Loucy (cell line): ENCODE data around the gene CLSTN2.

Experiments
- H2AFZ ChIP-seq: fragments of 200-600 bp; sonication (generic); 2 replicates; pipeline ENCODE4 v1.6.0; 2016; ENCODE audit warnings: antibody characterized with exemption, mild to moderate bottlenecking, low read length, moderate library complexity
- H3F3A ChIP-seq: fragments of 200-600 bp; 2 replicates; pipeline ENCODE4 v1.6.0; 2016; ENCODE audit warnings: antibody characterized with exemption, low read depth, mild to moderate bottlenecking
- H3K27me3 ChIP-seq: fragments of 200-600 bp; sonication (generic); 2 replicates; pipeline ENCODE4 v1.6.1; 2014; ENCODE audit warnings: low read length, mild to moderate bottlenecking; ENCODE audit not compliant: insufficient read depth, poor library complexity, severe bottlenecking
- H3K36me3 ChIP-seq: fragments of 200-600 bp; sonication (generic); 2 replicates; pipeline ENCODE4 v1.6.1; 2016; ENCODE audit warnings: low read length; ENCODE audit not compliant: insufficient read depth
- H3K4me1 ChIP-seq: fragments of 200-600 bp; sonication (generic); 2 replicates; pipeline ENCODE4 v1.5.1; 2014; ENCODE audit warnings: low read length, mild to moderate bottlenecking; ENCODE audit not compliant: insufficient read depth, poor library complexity, severe bottlenecking
- H3K4me2 ChIP-seq: fragments of 200-600 bp; sonication (generic); 2 replicates; pipeline ENCODE4 v1.6.0; 2014; ENCODE audit warnings: antibody characterized with exemption, low read length, low read depth, mild to moderate bottlenecking; ENCODE audit not compliant: poor library complexity, severe bottlenecking
- H3K4me3 ChIP-seq: fragments of 200-600 bp; sonication (generic); 2 replicates; pipeline ENCODE4 v1.5.1; 2014; ENCODE audit warnings: low read length, mild to moderate bottlenecking, mixed read lengths; ENCODE audit not compliant: poor library complexity, severe bottlenecking
- H3K79me2 ChIP-seq: fragments of 200-600 bp; sonication (generic); 2 replicates; pipeline ENCODE4 v1.6.1; 2014; ENCODE audit warnings: low read length; ENCODE audit not compliant: insufficient read depth
- H3K9ac ChIP-seq: fragments of 200-600 bp; sonication (generic); 2 replicates; pipeline ENCODE4 v1.6.0; 2014; ENCODE audit warnings: mild to moderate bottlenecking, low read depth, low read length, moderate library complexity; ENCODE audit not compliant: poor library complexity, severe bottlenecking
- H3K9me2 ChIP-seq: fragments of 200-600 bp; sonication (generic); replicated peaks from 2 replicates; pipeline ENCODE4 v1.6.1; 2016; ENCODE audit warnings: low read depth, low read length, mixed read lengths
- H3K9me3 ChIP-seq: fragments of 200-600 bp; sonication (generic); 2 replicates; pipeline ENCODE4 v1.6.1; 2014; ENCODE audit warnings: mild to moderate bottlenecking, antibody characterized with exemption, low read length, low read depth; ENCODE audit not compliant: insufficient read depth
- H4K20me1 ChIP-seq: fragments of 200-600 bp; sonication (generic); 2 replicates; pipeline ENCODE4 v1.6.0; 2014; ENCODE audit warnings: antibody characterized with exemption, low read length, mild to moderate bottlenecking; ENCODE audit not compliant: insufficient read depth, poor library complexity, severe bottlenecking
- CTCF ChIP-seq: fragments of 200-600 bp; sonication (generic); conservative IDR thresholded peaks from 2 replicates; pipeline ENCODE4 v1.5.1; 2014; ENCODE audit warnings: mild to moderate bottlenecking, antibody characterized with exemption, low read length
- EZH2phosphoT487 ChIP-seq: fragments of 200-600 bp; IDR thresholded peaks from 2 replicates; pipeline ENCODE4 v1.6.1; 2018; ENCODE audit warnings: antibody characterized with exemption, mild to moderate bottlenecking, moderate library complexity, borderline replicate concordance

CLSTN2 gene

GRCh38 chr3:139935016-139935865 is at the start of gene CLSTN2:
Gene CLSTN2 (plus strand): TSS chr3:139935185.
- Histone ChIP-seq H4K20me1 (no peaks in the 10 kb centered on the region), H3K4me1 (no peaks in the 10 kb centered on the region), H2AFZ (no peak within 1 kb of the TSS), H3K9me3 (no peaks in the 10 kb centered on the region), H3K36me3 (no peaks in the 10 kb centered on the region), H3K4me3 (no peak within 1 kb of the TSS), H3K79me2 (no peaks in the 10 kb centered on the region), H3K9me2 (no peaks in the 10 kb centered on the region), H3K4me2 (no peak within 1 kb of the TSS), H3F3A (no peaks in the 10 kb centered on the region), H3K9ac (no peak within 1 kb of the TSS), H3K27me3 (no peaks in the 10 kb centered on the region)
- TF ChIP-seq CTCF (no peak), EZH2phosphoT487 (no peak)

GRCh38 chr3:139887431-139887830 is 47.6 kb upstream of the CLSTN2 start:
- Histone ChIP-seq H3K9ac (no peak overlapping the region), H3K27me3 (no peaks in the 10 kb centered on the region), H3K9me2 (no peaks in the 10 kb centered on the region), H3K79me2 (no peaks in the 10 kb centered on the region), H3F3A (no peaks in the 10 kb centered on the region), H3K4me1 (no peaks in the 10 kb centered on the region), H3K4me3 (no peak overlapping the region), H2AFZ (no peak overlapping the region), H3K9me3 (no peaks in the 10 kb centered on the region), H4K20me1 (no peaks in the 10 kb centered on the region), H3K4me2 (no peak overlapping the region), H3K36me3 (no peaks in the 10 kb centered on the region)
- TF ChIP-seq CTCF (no peak), EZH2phosphoT487 (no peak)

GRCh38 chr3:139888561-139889140 is 46.3 kb upstream of the CLSTN2 start:
- H2AFZ ChIP-seq = no peak overlapping the region
- no peaks in the 10 kb centered on the region for H3K27me3 ChIP-seq
- no peak overlapping the region for H3K4me3 ChIP-seq
- no peaks in the 10 kb centered on the region for H3K36me3 ChIP-seq
- no peaks in the 10 kb centered on the region for H3K4me1 ChIP-seq
- H3K79me2 ChIP-seq = no peaks in the 10 kb centered on the region
- H3K9ac ChIP-seq = no peak overlapping the region
- no peaks in the 10 kb centered on the region for H3K9me2 ChIP-seq
- H4K20me1 ChIP-seq = no peaks in the 10 kb centered on the region
- H3F3A ChIP-seq = no peaks in the 10 kb centered on the region
- no peak overlapping the region for H3K4me2 ChIP-seq
- TF ChIP-seq EZH2phosphoT487 (no peak), CTCF (no peak)
- H3K9me3 ChIP-seq = no peaks in the 10 kb centered on the region
